Measurements from ENCODE around the gene SAP30BP. TPM values are rescaled to one million over a fixed set of nuclear protein-coding genes. Genes with fewer than 3 reads are reported as not detected.

SAP30BP gene
- total RNA-seq, 1 experiment from 2014 or later = 126 TPM

- Histone ChIP-seq H3K36me3 (ENCODE audit: control insufficient read depth, insufficient read depth, low read length) (peaks cover 3% of the 10 kb centered on the region; the same call in 1 of the 2 replicates), H3K27me3 (replicated peaks; ENCODE audit: control insufficient read depth, insufficient read depth, low read length) (no peaks in the 10 kb centered on the region), H3K4me3 (ENCODE audit: low read depth, low read length) (no peak overlapping the region), H3K9me3 (no peaks in the 10 kb centered on the region), H3K4me1 (peaks cover 20% of the 10 kb centered on the region)
- H3K9me3 Mint-ChIP-seq (ENCODE audit: unreplicated experiment) = no peaks in the 10 kb centered on the region
- H3K36me3 Mint-ChIP-seq (ENCODE audit: insufficient read depth, unreplicated experiment) = peaks cover 25% of the 10 kb centered on the region
- POLR2A ChIA-PET = interaction anchor here (0.6 kb wide), 1 partner anchor 134 kb away, joined by 5 read pairs; no protein-coding TSS in a partner anchor
- no peak for DNase-seq
- BruUV-seq (replicated peaks) = no TSS peak
- CTCF ChIA-PET = interaction anchor here (1.3 kb wide), 1 partner anchor 8 kb away, joined by 4 read pairs; no protein-coding TSS in a partner anchor
- intact Hi-C loops (cut with micrococcal nuclease; ENCODE audit: unreplicated experiment) = no loop called here
- TF ChIP-seq, protein P1, sequence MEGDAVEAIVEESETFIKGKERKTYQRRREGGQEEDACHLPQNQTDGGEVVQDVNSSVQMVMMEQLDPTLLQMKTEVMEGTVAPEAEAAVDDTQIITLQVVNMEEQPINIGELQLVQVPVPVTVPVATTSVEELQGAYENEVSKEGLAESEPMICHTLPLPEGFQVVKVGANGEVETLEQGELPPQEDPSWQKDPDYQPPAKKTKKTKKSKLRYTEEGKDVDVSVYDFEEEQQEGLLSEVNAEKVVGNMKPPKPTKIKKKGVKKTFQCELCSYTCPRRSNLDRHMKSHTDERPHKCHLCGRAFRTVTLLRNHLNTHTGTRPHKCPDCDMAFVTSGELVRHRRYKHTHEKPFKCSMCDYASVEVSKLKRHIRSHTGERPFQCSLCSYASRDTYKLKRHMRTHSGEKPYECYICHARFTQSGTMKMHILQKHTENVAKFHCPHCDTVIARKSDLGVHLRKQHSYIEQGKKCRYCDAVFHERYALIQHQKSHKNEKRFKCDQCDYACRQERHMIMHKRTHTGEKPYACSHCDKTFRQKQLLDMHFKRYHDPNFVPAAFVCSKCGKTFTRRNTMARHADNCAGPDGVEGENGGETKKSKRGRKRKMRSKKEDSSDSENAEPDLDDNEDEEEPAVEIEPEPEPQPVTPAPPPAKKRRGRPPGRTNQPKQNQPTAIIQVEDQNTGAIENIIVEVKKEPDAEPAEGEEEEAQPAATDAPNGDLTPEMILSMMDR (IDR thresholded peaks at IDR 0.05; ENCODE audit: insufficient read depth in 1 of 2, low read depth in 1 of 2, low read length in 1 of 2, severe bottlenecking in 1 of 2, unreplicated experiment in 1 of 2) = no peak
- no peak overlapping the region for H3K4me3 Mint-ChIP-seq (ENCODE audit: unreplicated experiment)
- no peaks in the 10 kb centered on the region for H3K27me3 Mint-ChIP-seq (ENCODE audit: insufficient read depth, unreplicated experiment)
- no peak overlapping the region for H3K27ac Mint-ChIP-seq (ENCODE audit: unreplicated experiment)
- peaks cover 13% of the 10 kb centered on the region for H3K4me1 Mint-ChIP-seq (ENCODE audit: low read depth, unreplicated experiment)
Measured at GRCh38 chr17:75755990-75756389, 88.9 kb downstream of the SAP30BP start.

GRCh38 chr17:75756451-75757085 is 89.4 kb downstream of the SAP30BP start:
- H3K27me3 Mint-ChIP-seq (ENCODE audit: insufficient read depth, unreplicated experiment) = no peaks in the 10 kb centered on the region
- ChIA-PET CTCF (interaction anchor here (0.5 to 1.3 kb wide), 2 partner anchors 9 to 128 kb away, joined by 4 read pairs; no protein-coding TSS in a partner anchor), POLR2A (interaction anchor here (0.6 kb wide), 1 partner anchor 135 kb away, joined by 5 read pairs; no protein-coding TSS in a partner anchor)
- no peaks in the 10 kb centered on the region for H3K9me3 Mint-ChIP-seq (ENCODE audit: unreplicated experiment)
- no peak overlapping the region for H3K4me3 ChIP-seq (ENCODE audit: low read depth, low read length)
- no peak overlapping the region for H3K27ac Mint-ChIP-seq (ENCODE audit: unreplicated experiment)
- intact Hi-C loops (cut with micrococcal nuclease; ENCODE audit: unreplicated experiment) = no loop called here
- H3K27me3 ChIP-seq (replicated peaks; ENCODE audit: control insufficient read depth, insufficient read depth, low read length) = no peaks in the 10 kb centered on the region
- H3K9me3 ChIP-seq = no peaks in the 10 kb centered on the region
- H3K4me1 Mint-ChIP-seq (ENCODE audit: low read depth, unreplicated experiment) = peaks cover 13% of the 10 kb centered on the region
- no peak for DNase-seq
- H3K36me3 Mint-ChIP-seq (ENCODE audit: insufficient read depth, unreplicated experiment) = peaks cover 25% of the 10 kb centered on the region
- H3K4me1 ChIP-seq = peaks cover 20% of the 10 kb centered on the region
- no peak overlapping the region for H3K4me3 Mint-ChIP-seq (ENCODE audit: unreplicated experiment)
- no TSS peak for BruUV-seq (replicated peaks)
- H3K36me3 ChIP-seq (ENCODE audit: control insufficient read depth, insufficient read depth, low read length) = peaks cover 3% of the 10 kb centered on the region; the same call in 1 of the 2 replicates
- TF ChIP-seq, protein P1 (IDR thresholded peaks at IDR 0.05; ENCODE audit: insufficient read depth in 1 of 2, low read depth in 1 of 2, low read length in 1 of 2, severe bottlenecking in 1 of 2, unreplicated experiment in 1 of 2) = no peak

GRCh38 chr17:75757086-75757681 is 90.0 kb downstream of the SAP30BP start:
- H3K4me3 ChIP-seq (ENCODE audit: low read depth, low read length) = no peak overlapping the region
- H3K27me3 ChIP-seq (replicated peaks; ENCODE audit: control insufficient read depth, insufficient read depth, low read length) = no peaks in the 10 kb centered on the region
- peaks cover 20% of the 10 kb centered on the region for H3K4me1 ChIP-seq
- Mint-ChIP-seq H3K4me1 (ENCODE audit: low read depth, unreplicated experiment) (peaks cover 13% of the 10 kb centered on the region), H3K4me3 (ENCODE audit: unreplicated experiment) (no peak overlapping the region), H3K27ac (ENCODE audit: unreplicated experiment) (no peak overlapping the region), H3K9me3 (ENCODE audit: unreplicated experiment) (no peaks in the 10 kb centered on the region), H3K36me3 (ENCODE audit: insufficient read depth, unreplicated experiment) (peaks cover 26% of the 10 kb centered on the region), H3K27me3 (ENCODE audit: insufficient read depth, unreplicated experiment) (no peaks in the 10 kb centered on the region)
- intact Hi-C loops (cut with micrococcal nuclease; ENCODE audit: unreplicated experiment) = no loop called here
- CTCF ChIA-PET = interaction anchor here (0.5 to 1.3 kb wide), 2 partner anchors 9 to 129 kb away, joined by 4 read pairs; no protein-coding TSS in a partner anchor
- TF ChIP-seq, protein P1 (IDR thresholded peaks at IDR 0.05; ENCODE audit: insufficient read depth in 1 of 2, low read depth in 1 of 2, low read length in 1 of 2, severe bottlenecking in 1 of 2, unreplicated experiment in 1 of 2) = no peak
- peaks cover 3% of the 10 kb centered on the region; the same call in 1 of the 2 replicates for H3K36me3 ChIP-seq (ENCODE audit: control insufficient read depth, insufficient read depth, low read length)
- DNase-seq = no peak
- POLR2A ChIA-PET = no interaction called here
- H3K9me3 ChIP-seq = no peaks in the 10 kb centered on the region
- BruUV-seq (replicated peaks) = TSS peak; percentile 52

Other genes starting within 250 kb of the SAP30BP start
- gene TMEM94, start 210.7 kb upstream of the SAP30BP start, total RNA-seq (2022) = 109 and 115 TPM in 2 replicates
- gene CASKIN2, start 151.8 kb upstream of the SAP30BP start, total RNA-seq (2022) = 41.8 and 48.9 TPM in 2 replicates
- 71.3 and 74.5 TPM in 2 replicates for gene TSEN54, start 150.8 kb upstream of the SAP30BP start, total RNA-seq (2022)
- gene LLGL2, start 141.6 kb upstream of the SAP30BP start, total RNA-seq (2022) = 165 and 179 TPM in 2 replicates
- gene MYO15B, start 79.5 kb upstream of the SAP30BP start, total RNA-seq (2022) = 12.3 and 24.4 TPM in 2 replicates
- gene SMIM5, start 33.9 kb upstream of the SAP30BP start, total RNA-seq (2022) = 0.20 TPM in 1 of 2 replicates, not detected in the other
- 67.0 and 67.7 TPM in 2 replicates for gene RECQL5, start 184 bp upstream of the SAP30BP start, total RNA-seq (2022)
- gene ITGB4, start 54.1 kb downstream of the SAP30BP start, total RNA-seq (2022) = 50.8 and 55.4 TPM in 2 replicates
- 41.1 and 45.0 TPM in 2 replicates for gene GALK1, start 97.9 kb downstream of the SAP30BP start, total RNA-seq (2022)
- gene UNK, start 117.5 kb downstream of the SAP30BP start, total RNA-seq (2022) = 31.2 and 33.3 TPM in 2 replicates
- 5.5 and 9.0 TPM in 2 replicates for gene UNC13D, start 177.1 kb downstream of the SAP30BP start, total RNA-seq (2022)
- 66.6 and 72.3 TPM in 2 replicates for gene WBP2, start 188.0 kb downstream of the SAP30BP start, total RNA-seq (2022)
- gene TRIM47, start 211.2 kb downstream of the SAP30BP start, total RNA-seq (2022) = 2.0 and 2.5 TPM in 2 replicates
- gene TRIM65, start 229.6 kb downstream of the SAP30BP start, total RNA-seq (2022) = 23.1 and 25.2 TPM in 2 replicates
- gene MRPL38, start 237.5 kb downstream of the SAP30BP start, total RNA-seq (2022) = 157 and 163 TPM in 2 replicates

Data from Caco-2 (cell line).